HG03097 (cell line): Measurements from ENCODE around the gene IMP4.

Experiments
- ATAC-seq: cut with Tn5 transposase; IDR thresholded peaks from one replicate; pipeline ENCODE4 v1.9.1; 2021; ENCODE audit not compliant: unreplicated experiment, low FRiP score

Gene IMP4

DNA sequence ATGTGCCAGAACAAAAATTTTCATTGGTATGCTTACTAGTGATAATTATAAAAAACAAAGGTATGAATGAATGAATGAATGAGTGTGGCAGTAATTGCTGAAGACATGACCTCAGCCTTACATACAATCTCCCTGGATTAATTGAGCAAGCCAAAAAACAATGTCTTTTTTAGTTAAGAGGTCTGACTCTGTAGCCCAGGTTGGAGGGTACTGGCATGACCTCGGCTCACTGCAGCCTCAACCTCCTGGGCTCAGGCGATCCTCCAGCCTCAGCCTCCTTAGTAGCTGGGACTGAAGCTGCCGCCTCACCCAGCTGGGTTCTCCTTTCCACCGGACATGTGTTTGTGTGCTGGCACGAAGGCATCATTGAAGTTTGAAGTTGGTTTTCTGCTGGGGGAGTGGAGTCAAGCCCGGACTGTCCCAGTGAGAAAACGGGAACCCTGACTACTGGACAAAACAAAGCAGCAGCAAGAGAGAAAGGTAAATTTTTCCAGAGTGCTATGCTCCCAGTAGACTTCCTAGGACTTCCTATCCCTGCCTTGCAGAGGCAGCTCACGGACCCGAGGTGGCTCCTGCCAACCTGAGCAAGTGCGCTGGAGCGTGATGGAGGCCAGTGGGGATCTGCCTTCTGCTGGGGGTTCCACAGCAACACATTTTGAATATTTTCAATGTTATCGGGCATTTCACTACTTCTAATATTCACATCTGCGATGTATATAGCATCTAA is 6.4 kb upstream of the IMP4 start:
- no peak for ATAC-seq

GRCh38 chr2:130336877-130337734 is 5.6 kb upstream of the IMP4 start:
- ATAC-seq: no peak

GRCh38 chr2:130337735-130338325 is 4.9 kb upstream of the IMP4 start:
- no peak for ATAC-seq

DNA sequence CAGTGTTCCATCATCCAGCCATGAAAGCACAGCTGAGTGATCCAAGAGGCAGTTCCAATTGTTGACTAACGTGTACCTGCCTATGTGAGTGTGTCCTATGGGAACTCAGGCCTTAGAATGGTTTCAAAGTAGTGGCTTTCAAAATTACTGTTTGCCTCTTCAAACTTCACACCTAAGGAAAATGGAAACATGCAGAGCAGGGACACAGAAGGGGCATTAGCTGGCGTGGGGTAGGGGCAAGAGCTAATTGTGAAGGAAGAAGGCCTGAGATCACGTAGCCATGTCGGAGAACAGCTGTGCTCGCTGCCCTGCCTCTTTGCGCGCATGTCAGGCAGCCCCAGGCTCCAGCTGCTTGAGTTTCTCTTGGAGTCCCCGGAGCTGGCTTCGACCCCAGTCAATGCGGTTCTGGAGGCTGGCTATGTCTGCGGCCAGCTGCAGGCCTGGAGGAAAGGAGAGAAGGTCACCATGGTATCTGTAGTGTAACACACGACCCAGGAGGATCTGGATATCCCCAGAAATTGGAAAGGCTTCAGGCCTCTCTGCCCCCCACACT is 3.8 kb upstream of the IMP4 start:
- no peak for ATAC-seq

DNA sequence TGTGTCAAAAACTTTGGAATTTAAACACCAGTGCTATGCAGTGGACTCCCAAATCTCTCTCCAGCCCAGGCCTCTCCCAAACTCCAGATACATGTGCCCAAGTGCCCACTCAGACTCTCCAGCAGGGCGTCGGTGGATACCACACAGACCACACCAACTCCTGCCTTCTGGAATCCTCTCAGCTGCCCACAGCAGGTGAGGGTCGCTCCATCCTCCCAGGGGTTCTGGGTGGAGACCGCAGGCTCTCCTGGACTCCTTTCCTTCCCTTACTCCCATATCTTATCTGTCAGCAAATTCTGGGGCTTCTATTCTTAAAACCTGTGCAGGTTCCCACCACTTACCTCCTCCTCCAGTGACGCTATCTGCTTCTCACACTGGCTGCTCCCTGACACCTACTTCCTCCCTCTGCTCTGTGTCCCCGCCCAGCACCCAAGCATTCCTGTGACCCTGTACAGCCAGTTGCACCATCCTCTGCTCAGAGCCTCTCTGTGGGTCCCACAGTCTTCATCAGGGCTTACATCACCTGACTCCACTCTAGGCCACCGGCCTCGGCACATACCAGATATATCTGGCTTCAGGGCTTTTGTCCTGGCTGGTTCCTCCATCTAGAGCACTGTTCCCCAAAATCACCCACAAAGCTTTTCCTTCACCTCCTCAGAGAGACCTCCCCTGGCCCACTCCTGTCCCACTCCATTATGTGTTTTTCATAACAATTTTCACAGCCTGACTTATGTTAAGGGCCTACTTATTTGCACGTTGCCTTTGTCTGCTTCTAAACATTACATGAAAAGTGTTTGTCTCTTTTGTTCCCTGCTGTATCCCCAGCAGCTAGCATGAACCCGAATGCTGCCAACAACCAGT is 2.6 kb upstream of the IMP4 start:
- no peak for ATAC-seq

DNA sequence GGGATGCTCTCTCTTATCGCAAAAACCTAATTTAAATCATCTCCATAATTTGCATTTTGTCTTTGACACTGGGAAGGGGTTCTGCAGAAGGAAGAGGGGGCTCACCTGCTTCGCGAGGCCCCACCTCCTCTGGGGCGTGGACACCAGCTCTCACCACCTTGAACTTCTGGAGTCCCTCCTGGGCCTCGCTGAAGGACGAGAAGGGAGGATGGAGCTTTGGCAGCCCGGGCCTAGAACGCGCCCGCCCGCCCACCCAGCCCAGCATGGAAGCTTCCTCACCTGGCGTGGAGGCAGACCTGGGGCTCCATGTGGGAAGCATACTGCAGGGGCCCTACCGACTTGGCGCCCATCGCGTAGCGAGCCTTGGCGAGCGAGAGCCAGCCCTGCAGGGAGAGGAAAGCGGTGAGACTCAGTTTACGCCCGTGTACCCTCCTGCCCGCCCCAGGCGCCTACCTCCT is 1.1 kb upstream of the IMP4 start:
- ATAC-seq: peak; percentile 2

- peak; percentile 72 for ATAC-seq
Measured at GRCh38 chr2:130342020-130342532, 621 bp upstream of the IMP4 start.

DNA sequence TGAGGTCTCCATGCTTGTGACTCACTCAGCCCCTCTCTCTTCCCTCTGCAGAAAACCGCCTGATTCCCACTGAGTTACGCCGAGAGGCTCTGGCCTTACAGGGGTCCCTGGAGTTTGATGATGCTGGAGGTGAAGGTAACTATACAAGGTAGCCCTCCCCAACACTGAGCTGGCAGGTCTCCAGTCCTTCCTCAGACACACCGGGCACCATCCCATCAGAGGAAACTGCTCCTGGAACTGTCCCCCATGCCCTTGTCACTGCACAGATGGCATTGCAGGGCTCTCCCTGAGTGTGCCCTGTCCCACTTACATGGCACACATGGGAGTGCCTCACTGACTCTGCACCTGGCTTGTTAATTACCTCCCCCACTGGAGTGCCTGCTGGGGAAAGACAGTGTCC is 1.9 kb downstream of the IMP4 start:
- no peak for ATAC-seq

DNA sequence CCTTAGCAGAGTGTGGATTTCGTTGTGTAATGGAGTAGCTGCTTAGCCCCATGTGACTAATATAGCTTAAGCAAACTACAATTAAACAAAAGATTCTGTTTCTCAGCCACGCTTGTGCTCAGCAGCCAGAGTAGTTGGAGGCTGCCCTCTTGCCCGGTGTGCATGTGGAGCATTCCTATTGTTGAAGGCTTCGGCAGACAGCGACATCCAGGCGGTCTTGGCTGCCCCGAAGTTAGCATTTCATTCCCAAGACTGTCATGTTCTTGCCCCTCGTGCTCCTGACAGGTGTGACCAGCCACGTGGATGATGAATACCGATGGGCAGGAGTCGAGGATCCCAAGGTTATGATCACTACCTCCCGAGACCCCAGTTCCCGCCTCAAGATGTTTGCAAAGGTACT is 2.4 kb downstream of the IMP4 start:
- no peak for ATAC-seq

DNA sequence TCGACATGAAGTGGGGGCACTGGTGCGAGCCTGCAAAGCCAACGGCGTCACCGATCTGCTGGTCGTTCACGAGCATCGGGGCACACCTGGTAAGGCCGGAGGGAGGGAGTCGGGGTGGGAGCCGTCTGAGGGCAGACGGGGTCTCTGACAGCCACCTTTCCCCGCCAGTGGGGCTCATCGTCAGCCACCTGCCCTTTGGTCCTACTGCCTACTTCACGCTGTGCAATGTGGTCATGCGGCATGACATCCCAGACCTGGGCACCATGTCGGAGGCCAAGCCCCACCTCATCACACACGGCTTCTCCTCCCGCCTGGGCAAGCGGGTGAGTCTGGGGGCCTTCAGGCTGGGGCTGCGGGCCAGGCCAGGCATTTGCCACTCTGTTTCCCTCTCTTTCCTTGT is 2.9 kb downstream of the IMP4 start:
- ATAC-seq: no peak

GRCh38 chr2:130346041-130346740 is 3.5 kb downstream of the IMP4 start:
- no peak for ATAC-seq

- ATAC-seq: no peak
Measured at GRCh38 chr2:130346741-130347066, 4.0 kb downstream of the IMP4 start.

DNA sequence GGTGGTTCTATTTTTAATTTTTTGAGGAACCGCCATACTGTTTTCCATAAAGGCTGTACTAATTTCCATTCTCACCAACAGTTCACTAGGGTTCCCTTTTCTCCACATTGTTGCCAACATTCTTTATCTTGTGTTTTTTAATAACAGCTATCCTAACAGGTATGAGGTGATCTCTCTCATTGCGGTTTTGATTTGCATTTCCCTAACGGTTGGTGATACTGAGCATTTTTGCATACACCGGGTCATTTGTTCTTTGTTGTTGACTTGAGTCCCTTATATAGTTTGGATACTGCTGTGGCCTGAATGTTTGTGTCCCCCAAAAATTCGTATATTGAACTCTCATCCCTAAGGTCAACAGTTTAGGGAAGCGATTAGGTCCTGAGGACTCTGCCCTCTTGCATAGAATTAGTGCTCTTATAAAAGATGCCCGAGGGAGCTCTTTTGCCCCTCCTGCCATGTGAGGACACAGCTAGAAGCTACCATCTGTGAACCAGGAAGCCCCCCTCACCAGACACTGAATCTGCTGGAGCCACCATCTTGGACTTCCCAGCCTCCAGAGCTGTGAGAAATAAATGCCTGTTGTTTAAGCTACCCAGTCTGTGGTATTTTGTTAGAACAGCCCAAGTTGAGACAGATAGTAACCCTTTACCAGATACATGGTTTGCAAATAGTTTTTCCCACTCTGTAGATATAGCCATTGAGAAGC is 4.7 kb downstream of the IMP4 start:
- ATAC-seq: no peak

DNA sequence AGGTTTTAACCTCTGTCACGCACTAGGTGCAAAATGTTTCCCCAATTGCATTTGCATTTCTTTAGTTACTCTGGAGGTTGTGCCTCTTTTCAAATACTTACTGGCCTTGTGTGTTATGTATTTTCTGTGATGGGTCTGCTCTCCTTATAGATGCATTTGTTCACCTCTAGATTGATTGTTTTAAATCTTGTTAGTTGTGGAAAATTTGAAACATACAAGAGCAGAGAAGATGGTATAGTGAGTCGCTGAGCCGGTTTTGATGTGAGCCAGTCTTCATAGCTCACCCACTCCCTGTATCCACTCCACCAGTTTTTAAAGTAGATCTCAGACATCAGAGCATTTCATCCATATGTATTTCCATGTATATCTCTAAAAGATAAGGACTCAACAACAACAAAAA is 6.5 kb downstream of the IMP4 start:
- no peak for ATAC-seq

- ATAC-seq: no peak
Measured at GRCh38 chr2:130351711-130352110, 9.0 kb downstream of the IMP4 start.

GRCh38 chr2:130352237-130352636 is 9.5 kb downstream of the IMP4 start:
- no peak for ATAC-seq

GRCh38 chr2:130353291-130354138 is 10.8 kb downstream of the IMP4 start:
- ATAC-seq: no peak

DNA sequence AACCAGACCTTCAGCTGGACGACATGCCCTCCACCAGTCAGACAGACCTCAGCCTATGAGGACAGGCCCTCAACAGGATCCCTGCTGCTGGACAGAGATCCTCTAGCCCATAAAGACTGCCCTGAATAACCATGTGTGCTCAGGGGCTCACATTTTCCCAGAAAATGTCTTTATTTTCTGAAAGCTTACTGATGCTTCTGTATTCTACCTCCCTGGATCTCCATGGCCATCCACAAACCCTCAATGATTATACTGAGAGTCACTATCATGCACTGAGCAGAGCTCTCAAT is 11.4 kb downstream of the IMP4 start:
- no peak for ATAC-seq
